ENCODE results near the gene GABRA5. TPM values are rescaled to one million over a fixed set of nuclear protein-coding genes. Genes with fewer than 3 reads are reported as not detected.

GABRA5 gene
- total RNA-seq, 1 experiment from 2014 or later = not detected

DNA sequence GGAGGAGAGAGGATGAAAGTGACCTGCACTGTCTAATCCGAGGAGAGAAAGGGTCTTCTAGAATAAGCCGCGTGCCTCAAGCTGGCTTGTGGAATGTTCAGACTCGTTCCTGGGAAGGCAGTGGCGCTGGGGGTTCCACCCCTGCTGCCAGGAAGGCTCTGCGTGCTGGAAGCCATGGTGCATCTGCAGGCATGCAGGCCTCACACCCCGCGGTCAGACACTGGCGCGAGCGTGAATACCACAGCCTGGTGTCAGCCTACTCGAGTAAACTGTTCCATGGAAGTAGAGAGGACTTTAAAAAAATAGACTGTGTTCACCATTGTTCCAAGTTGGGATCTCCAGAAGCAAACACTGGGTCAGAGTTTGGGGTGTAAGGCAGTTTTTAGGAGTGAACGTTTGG lies 78.2 kb downstream of the GABRA5 start:
- no TSS peak for BruUV-seq (replicated peaks)
- no peak overlapping the region for H3K4me3 ChIP-seq
- H3K4me1 ChIP-seq (replicated peaks; ENCODE audit: insufficient read depth) = no peaks in the 10 kb centered on the region
- H4K20me1 ChIP-seq (ENCODE audit: insufficient read depth) = no peaks in the 10 kb centered on the region
- POLR2A ChIA-PET (ENCODE audit: unreplicated experiment) = no interaction called here
- CTCF ChIA-PET = no interaction called here
- H3F3A ChIP-seq (ENCODE audit: insufficient read depth, low read depth) = no peaks in the 10 kb centered on the region
- no peaks in the 10 kb centered on the region for H3K9me3 ChIP-seq (ENCODE audit: insufficient read depth, low read depth)
- TF ChIP-seq, protein P1, sequence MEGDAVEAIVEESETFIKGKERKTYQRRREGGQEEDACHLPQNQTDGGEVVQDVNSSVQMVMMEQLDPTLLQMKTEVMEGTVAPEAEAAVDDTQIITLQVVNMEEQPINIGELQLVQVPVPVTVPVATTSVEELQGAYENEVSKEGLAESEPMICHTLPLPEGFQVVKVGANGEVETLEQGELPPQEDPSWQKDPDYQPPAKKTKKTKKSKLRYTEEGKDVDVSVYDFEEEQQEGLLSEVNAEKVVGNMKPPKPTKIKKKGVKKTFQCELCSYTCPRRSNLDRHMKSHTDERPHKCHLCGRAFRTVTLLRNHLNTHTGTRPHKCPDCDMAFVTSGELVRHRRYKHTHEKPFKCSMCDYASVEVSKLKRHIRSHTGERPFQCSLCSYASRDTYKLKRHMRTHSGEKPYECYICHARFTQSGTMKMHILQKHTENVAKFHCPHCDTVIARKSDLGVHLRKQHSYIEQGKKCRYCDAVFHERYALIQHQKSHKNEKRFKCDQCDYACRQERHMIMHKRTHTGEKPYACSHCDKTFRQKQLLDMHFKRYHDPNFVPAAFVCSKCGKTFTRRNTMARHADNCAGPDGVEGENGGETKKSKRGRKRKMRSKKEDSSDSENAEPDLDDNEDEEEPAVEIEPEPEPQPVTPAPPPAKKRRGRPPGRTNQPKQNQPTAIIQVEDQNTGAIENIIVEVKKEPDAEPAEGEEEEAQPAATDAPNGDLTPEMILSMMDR (conservative IDR thresholded peaks at IDR 0.05) = no peak
- TF ChIP-seq EZH2 (IDR thresholded peaks at IDR 0.05; ENCODE audit: low read depth) = no peak
- H3K79me2 ChIP-seq (ENCODE audit: low read depth) = no peaks in the 10 kb centered on the region
- no peaks in the 10 kb centered on the region for H3K9me2 ChIP-seq (ENCODE audit: insufficient read depth)
- intact Hi-C loops (cut with micrococcal nuclease; ENCODE audit: unreplicated experiment) = no loop called here
- no peak for DNase-seq
- H3K27ac ChIP-seq = no peak overlapping the region
- H2AFZ ChIP-seq = no peak overlapping the region
- H3K36me3 ChIP-seq (ENCODE audit: low read depth) = no peaks in the 10 kb centered on the region
- peaks cover 23% of the 10 kb centered on the region for H3K27me3 ChIP-seq (ENCODE audit: insufficient read depth, low read depth)
- no peak overlapping the region for H3K4me2 ChIP-seq

DNA sequence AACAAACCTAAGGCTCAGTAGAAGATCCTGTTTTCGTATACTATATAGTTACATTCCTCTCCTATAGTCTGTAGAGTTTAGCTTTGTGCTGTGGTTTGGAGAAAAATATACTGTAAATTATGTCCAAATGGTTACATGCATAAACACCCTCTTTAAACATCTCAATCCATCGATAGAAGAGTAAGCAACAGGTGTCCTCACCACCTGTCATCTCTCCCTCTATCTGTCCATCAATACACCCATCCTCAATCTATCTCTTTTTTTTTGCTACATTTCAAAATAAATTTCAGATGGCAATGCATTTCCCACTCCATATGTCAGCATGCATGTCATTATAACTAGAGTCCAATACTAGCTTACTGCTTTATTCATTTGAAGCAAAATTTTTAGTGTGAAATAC lies 83.1 kb downstream of the GABRA5 start:
- TF ChIP-seq, protein P1 (conservative IDR thresholded peaks at IDR 0.05) = no peak
- TF ChIP-seq EZH2 (IDR thresholded peaks at IDR 0.05; ENCODE audit: low read depth) = no peak
- no TSS peak for BruUV-seq (replicated peaks)
- intact Hi-C loops (cut with micrococcal nuclease; ENCODE audit: unreplicated experiment) = no loop called here

DNA sequence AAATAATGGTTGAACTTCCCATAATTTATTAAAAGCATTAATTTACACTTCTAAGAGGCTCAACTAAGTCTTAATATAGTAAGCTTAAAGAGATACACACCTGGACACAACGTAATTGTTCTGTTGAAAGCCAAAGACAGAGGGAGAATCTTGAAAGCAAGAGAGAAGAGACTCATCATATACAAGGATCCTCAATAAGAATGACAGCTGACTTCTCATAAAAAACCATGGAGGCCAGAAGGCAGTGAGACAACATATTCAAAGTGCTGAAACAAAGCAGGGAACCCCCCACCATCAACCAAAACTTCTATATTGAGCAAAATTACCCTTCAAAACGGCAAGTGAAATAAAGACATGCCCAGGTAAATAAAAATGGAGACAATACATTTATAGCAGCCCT lies 87.5 kb downstream of the GABRA5 start:
- Histone ChIP-seq H3K4me3 (no peak overlapping the region), H3F3A (ENCODE audit: insufficient read depth, low read depth) (no peaks in the 10 kb centered on the region), H3K9me2 (ENCODE audit: insufficient read depth) (no peaks in the 10 kb centered on the region), H3K27ac (no peak overlapping the region), H3K36me3 (ENCODE audit: low read depth) (no peaks in the 10 kb centered on the region), H4K20me1 (ENCODE audit: insufficient read depth) (no peaks in the 10 kb centered on the region), H2AFZ (no peak overlapping the region), H3K27me3 (ENCODE audit: insufficient read depth, low read depth) (no peaks in the 10 kb centered on the region), H3K4me1 (replicated peaks; ENCODE audit: insufficient read depth) (no peaks in the 10 kb centered on the region), H3K4me2 (no peak overlapping the region), H3K79me2 (ENCODE audit: low read depth) (no peaks in the 10 kb centered on the region), H3K9me3 (ENCODE audit: insufficient read depth, low read depth) (no peaks in the 10 kb centered on the region)
- POLR2A ChIA-PET (ENCODE audit: unreplicated experiment) = no interaction called here
- BruUV-seq (replicated peaks) = no TSS peak
- no peak for DNase-seq
- TF ChIP-seq, protein P1 (conservative IDR thresholded peaks at IDR 0.05) = no peak
- TF ChIP-seq EZH2 (IDR thresholded peaks at IDR 0.05; ENCODE audit: low read depth) = no peak
- CTCF ChIA-PET = no interaction called here
- intact Hi-C loops (cut with micrococcal nuclease; ENCODE audit: unreplicated experiment) = no loop called here

More for the DNA sequence above, 83.1 kb downstream of the GABRA5 start:
- Histone ChIP-seq H2AFZ (no peak overlapping the region), H3K36me3 (ENCODE audit: low read depth) (no peaks in the 10 kb centered on the region), H3K27ac (no peak overlapping the region), H3F3A (ENCODE audit: insufficient read depth, low read depth) (no peaks in the 10 kb centered on the region), H3K4me3 (no peak overlapping the region), H3K4me1 (replicated peaks; ENCODE audit: insufficient read depth) (no peaks in the 10 kb centered on the region), H3K27me3 (ENCODE audit: insufficient read depth, low read depth) (peaks cover 11% of the 10 kb centered on the region), H3K9me3 (ENCODE audit: insufficient read depth, low read depth) (no peaks in the 10 kb centered on the region), H3K4me2 (no peak overlapping the region), H3K79me2 (ENCODE audit: low read depth) (no peaks in the 10 kb centered on the region), H3K9me2 (ENCODE audit: insufficient read depth) (no peaks in the 10 kb centered on the region), H4K20me1 (ENCODE audit: insufficient read depth) (no peaks in the 10 kb centered on the region)
- CTCF ChIA-PET = no interaction called here
- no peak for DNase-seq
- POLR2A ChIA-PET (ENCODE audit: unreplicated experiment) = no interaction called here
